A549 (cell line): ENCODE results near the gene VIPR2.

Source experiments
- CEBPB ChIP-seq, 2 experiments: fragments of >200 bp in 1 of 2; sonication (Bioruptor Twin) in 1 of 2; formaldehyde crosslinking in 1 of 2; IDR thresholded peaks; 2 replicates each; pipeline ENCODE4 v1.6.1; 2012 to 2016
- CHD2 ChIP-seq: fragments of 150-350 bp; IDR thresholded peaks from 2 replicates; pipeline ENCODE4 v1.6.1; 2014; ENCODE audit warnings: low read length; ENCODE audit not compliant: partially characterized antibody
- CTCF ChIP-seq: fragments of >200 bp; sonication (Bioruptor Twin); formaldehyde crosslinking; IDR thresholded peaks from 3 replicates; pipeline ENCODE4 v1.5.1; 2016
- E2F6 ChIP-seq: IDR thresholded peaks from 2 replicates; pipeline ENCODE4 v1.6.1; 2012; ENCODE audit warnings: low read depth, borderline replicate concordance
- KDM5A ChIP-seq: fragments of 200-600 bp; sonication (generic); IDR thresholded peaks from 2 replicates; pipeline ENCODE4 v1.6.1; 2016; ENCODE audit warnings: antibody characterized with exemption, mild to moderate bottlenecking
- POLR2A ChIP-seq: IDR thresholded peaks from 2 replicates; pipeline ENCODE4 v1.6.1; 2012; ENCODE audit warnings: mild to moderate bottlenecking, low read length
- REST ChIP-seq: fragments of 200-600 bp; sonication (generic); IDR thresholded peaks from 2 replicates; pipeline ENCODE4 v1.6.1; 2016; ENCODE audit warnings: antibody characterized with exemption, mild to moderate bottlenecking, moderate library complexity
- RNF2 ChIP-seq: fragments of 200-600 bp; sonication (generic); IDR thresholded peaks from 2 replicates; pipeline ENCODE4 v1.6.1; 2016; ENCODE audit warnings: low read depth, mild to moderate bottlenecking, antibody characterized with exemption, moderate library complexity, borderline replicate concordance
- ZFP36 ChIP-seq: fragments of 450-650 bp; IDR thresholded peaks from 2 replicates; pipeline ENCODE4 v1.6.1; 2014; ENCODE audit warnings: borderline replicate concordance; ENCODE audit not compliant: partially characterized antibody

GRCh38 chr7:159075563-159076238 is 69.0 kb downstream of the VIPR2 start:
- no peak for TF ChIP-seq CEBPB (IDR thresholded peaks at IDR 0.05)
- no peak for TF ChIP-seq CHD2
- no peak for TF ChIP-seq CTCF
- TF ChIP-seq KDM5A, result no peak
- TF ChIP-seq POLR2A, result no peak
- no peak for TF ChIP-seq E2F6
- TF ChIP-seq REST, result no peak
- TF ChIP-seq ZFP36, result no peak
- no peak for TF ChIP-seq RNF2
